ENCODE measurements around the gene FCN3. TPM values are rescaled to one million over a fixed set of nuclear protein-coding genes. Genes with fewer than 3 reads are reported as not detected.

Gene FCN3
- total and polyA plus RNA-seq, 9 donors, result 0.20 to 1.7 (median 0.53) TPM; not detected in 2

DNA sequence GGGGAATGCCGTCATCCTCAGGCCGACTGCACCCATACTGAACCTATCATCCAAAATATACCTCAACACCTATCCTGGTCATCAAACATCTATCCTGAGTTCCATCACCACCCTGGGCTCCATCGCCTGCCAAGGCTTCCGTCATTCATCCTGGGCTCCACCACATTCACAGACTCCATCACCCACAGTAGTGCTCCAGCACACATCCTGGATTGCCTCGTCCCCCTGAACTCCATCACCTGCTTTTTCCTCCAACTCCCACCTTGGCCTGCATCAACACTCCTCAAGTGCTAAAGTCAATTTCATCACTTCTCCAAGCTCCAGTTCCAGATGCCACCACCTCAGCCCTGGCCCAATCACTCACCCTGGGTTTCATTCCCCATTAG, 15.7 kb downstream of the FCN3 start:
- DNase-seq, result no peak
- Histone ChIP-seq H3K4me1 (ENCODE audit: control insufficient read depth, insufficient read depth, low read length) (peaks cover 22% of the 10 kb centered on the region), H3K36me3 (ENCODE audit: control insufficient read depth, insufficient read depth, low read length) (peaks cover 36% of the 10 kb centered on the region), H3K4me3 (ENCODE audit: low read length) (no peak overlapping the region), H3K9me3 (replicated peaks; ENCODE audit: control insufficient read depth, low read depth, low read length) (no peaks in the 10 kb centered on the region), H3K27ac (ENCODE audit: low read length) (no peak overlapping the region), H3K27me3 (ENCODE audit: control insufficient read depth, insufficient read depth, low read length) (peaks cover 21% of the 10 kb centered on the region)
- WGBS (ENCODE audit: insufficient coverage), result over 99% methylated on average over 5 of the region's 5 CpGs

DNA sequence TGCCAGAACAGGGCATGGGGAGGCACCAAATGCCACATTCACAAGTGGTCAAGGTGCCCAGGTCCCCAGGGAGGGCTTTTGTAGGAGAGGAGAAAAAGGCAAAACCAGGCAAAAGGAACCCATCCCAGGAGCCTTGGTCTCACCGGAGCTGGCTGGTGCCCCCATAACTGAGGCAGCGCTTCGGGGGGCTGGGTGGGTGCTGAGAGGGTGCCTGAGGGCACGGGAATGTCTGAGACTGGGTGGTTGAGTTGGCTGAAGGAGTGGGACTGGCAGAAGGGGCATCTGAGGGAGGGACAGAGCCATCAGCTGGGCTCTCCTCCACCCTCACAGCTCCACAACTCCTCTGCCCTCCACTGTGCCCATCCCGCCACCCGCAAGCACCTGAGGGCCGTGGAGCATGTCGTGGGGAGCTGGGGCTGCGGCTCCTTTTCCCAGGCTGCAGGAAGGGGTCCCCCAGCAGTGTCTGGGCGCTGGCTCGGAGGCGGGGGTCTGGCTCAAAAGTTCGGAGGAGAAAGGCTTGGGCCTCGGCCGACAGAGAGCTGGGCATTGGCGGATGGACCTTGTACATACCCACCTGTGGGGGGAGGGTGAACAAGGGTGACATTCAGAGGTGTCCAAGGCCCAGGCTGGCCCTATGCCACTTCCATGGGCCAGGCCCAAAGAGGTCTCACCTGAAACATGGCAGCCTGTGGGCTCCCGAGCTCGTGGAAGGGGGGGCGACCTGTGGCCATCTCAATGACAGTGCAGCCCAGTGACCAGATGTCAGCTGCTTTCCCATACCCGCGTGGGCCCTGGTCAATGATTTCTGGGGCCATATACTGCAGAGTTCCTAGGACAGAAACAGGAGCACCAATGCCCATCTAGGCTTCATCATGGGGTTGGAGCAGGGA, 16.3 kb downstream of the FCN3 start:
- no peaks in the 10 kb centered on the region for H3K9me3 ChIP-seq (replicated peaks; ENCODE audit: control insufficient read depth, low read depth, low read length)
- no peak overlapping the region for H3K4me3 ChIP-seq (ENCODE audit: low read length)
- WGBS (ENCODE audit: insufficient coverage), result 89% methylated on average over 13 of the region's 21 CpGs
- DNase-seq, result no peak
- peaks cover 30% of the 10 kb centered on the region for H3K36me3 ChIP-seq (ENCODE audit: control insufficient read depth, insufficient read depth, low read length)
- H3K4me1 ChIP-seq (ENCODE audit: control insufficient read depth, insufficient read depth, low read length), result peaks cover 22% of the 10 kb centered on the region
- peaks cover 21% of the 10 kb centered on the region for H3K27me3 ChIP-seq (ENCODE audit: control insufficient read depth, insufficient read depth, low read length)
- no peak overlapping the region for H3K27ac ChIP-seq (ENCODE audit: low read length)

GRCh38 chr1:27357281-27358037, 17.2 kb downstream of the FCN3 start:
- H3K4me3 ChIP-seq (ENCODE audit: low read length), result peak overlapping the region; percentile 13
- 23% methylated on average over 38 of the region's 40 CpGs for WGBS (ENCODE audit: insufficient coverage)
- peak; percentile 76 for DNase-seq

GRCh38 chr1:27356619-27357280, 17.9 kb downstream of the FCN3 start:
- Histone ChIP-seq H3K4me1 (ENCODE audit: control insufficient read depth, insufficient read depth, low read length) (peaks cover 22% of the 10 kb centered on the region), H3K4me3 (ENCODE audit: low read length) (no peak overlapping the region), H3K9me3 (replicated peaks; ENCODE audit: control insufficient read depth, low read depth, low read length) (no peaks in the 10 kb centered on the region), H3K27ac (ENCODE audit: low read length) (no peak overlapping the region), H3K36me3 (ENCODE audit: control insufficient read depth, insufficient read depth, low read length) (peaks cover 19% of the 10 kb centered on the region), H3K27me3 (ENCODE audit: control insufficient read depth, insufficient read depth, low read length) (peaks cover 21% of the 10 kb centered on the region)
- DNase-seq, result no peak
- WGBS (ENCODE audit: insufficient coverage), result 63% methylated on average over 34 of the region's 37 CpGs

More at GRCh38 chr1:27357281-27358037, 17.2 kb downstream of the FCN3 start:
- Histone ChIP-seq H3K36me3 (ENCODE audit: control insufficient read depth, insufficient read depth, low read length) (peaks cover 22% of the 10 kb centered on the region), H3K9me3 (replicated peaks; ENCODE audit: control insufficient read depth, low read depth, low read length) (no peaks in the 10 kb centered on the region), H3K4me1 (ENCODE audit: control insufficient read depth, insufficient read depth, low read length) (peaks cover 22% of the 10 kb centered on the region), H3K27me3 (ENCODE audit: control insufficient read depth, insufficient read depth, low read length) (peaks cover 21% of the 10 kb centered on the region), H3K27ac (ENCODE audit: low read length) (no peak overlapping the region)

DNA sequence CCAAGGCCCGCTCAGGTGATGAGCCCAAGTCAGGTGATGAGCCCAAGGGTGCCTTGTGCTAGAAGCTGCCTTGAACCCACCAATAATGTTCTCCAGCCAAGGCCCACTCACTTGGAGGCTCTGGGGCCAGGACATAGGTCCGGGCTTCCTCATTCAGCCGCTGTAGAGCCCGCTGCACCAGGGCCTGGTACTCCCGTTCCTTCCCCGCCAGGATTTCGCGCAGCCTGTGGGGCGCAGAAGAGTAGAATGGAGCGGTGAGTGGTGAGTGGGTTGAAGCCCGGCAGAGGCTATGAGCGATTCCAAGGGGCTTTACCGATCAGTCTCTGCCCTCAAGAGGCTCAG, 18.4 kb downstream of the FCN3 start:
- no peak overlapping the region for H3K4me3 ChIP-seq (ENCODE audit: low read length)
- no peak overlapping the region for H3K27ac ChIP-seq (ENCODE audit: low read length)
- DNase-seq, result no peak
- H3K9me3 ChIP-seq (replicated peaks; ENCODE audit: control insufficient read depth, low read depth, low read length), result no peaks in the 10 kb centered on the region
- 84% methylated on average over 13 of the region's 13 CpGs for WGBS (ENCODE audit: insufficient coverage)
- peaks cover 24% of the 10 kb centered on the region for H3K4me1 ChIP-seq (ENCODE audit: control insufficient read depth, insufficient read depth, low read length)
- peaks cover 14% of the 10 kb centered on the region for H3K36me3 ChIP-seq (ENCODE audit: control insufficient read depth, insufficient read depth, low read length)
- peaks cover 26% of the 10 kb centered on the region for H3K27me3 ChIP-seq (ENCODE audit: control insufficient read depth, insufficient read depth, low read length)

DNA sequence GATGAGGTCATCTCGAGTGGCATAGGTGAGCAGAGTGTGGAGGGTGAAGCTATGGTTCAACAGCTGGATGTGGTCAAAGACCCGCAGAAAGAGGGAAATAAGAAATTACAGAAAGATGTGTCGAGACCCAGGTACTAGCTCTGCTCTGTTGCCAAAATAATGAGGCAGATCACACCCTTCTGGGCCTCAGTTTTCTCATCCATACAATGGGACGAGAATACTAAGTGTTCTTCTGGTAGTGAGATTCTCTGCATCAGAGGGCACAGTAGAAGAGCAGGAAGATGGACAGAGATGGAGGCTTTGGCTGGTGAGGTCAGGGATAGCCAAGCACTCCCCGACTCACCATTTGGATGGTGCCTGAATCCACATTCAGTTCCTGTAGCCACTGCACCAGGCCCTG, 18.9 kb downstream of the FCN3 start:
- WGBS (ENCODE audit: insufficient coverage), result 84% methylated on average over 4 of the region's 5 CpGs
- peaks cover 29% of the 10 kb centered on the region for H3K4me1 ChIP-seq (ENCODE audit: control insufficient read depth, insufficient read depth, low read length)
- H3K9me3 ChIP-seq (replicated peaks; ENCODE audit: control insufficient read depth, low read depth, low read length), result no peaks in the 10 kb centered on the region
- no peak overlapping the region for H3K27ac ChIP-seq (ENCODE audit: low read length)
- no peak overlapping the region for H3K4me3 ChIP-seq (ENCODE audit: low read length)
- H3K27me3 ChIP-seq (ENCODE audit: control insufficient read depth, insufficient read depth, low read length), result peaks cover 31% of the 10 kb centered on the region
- DNase-seq, result no peak
- peaks cover 14% of the 10 kb centered on the region for H3K36me3 ChIP-seq (ENCODE audit: control insufficient read depth, insufficient read depth, low read length)

DNA sequence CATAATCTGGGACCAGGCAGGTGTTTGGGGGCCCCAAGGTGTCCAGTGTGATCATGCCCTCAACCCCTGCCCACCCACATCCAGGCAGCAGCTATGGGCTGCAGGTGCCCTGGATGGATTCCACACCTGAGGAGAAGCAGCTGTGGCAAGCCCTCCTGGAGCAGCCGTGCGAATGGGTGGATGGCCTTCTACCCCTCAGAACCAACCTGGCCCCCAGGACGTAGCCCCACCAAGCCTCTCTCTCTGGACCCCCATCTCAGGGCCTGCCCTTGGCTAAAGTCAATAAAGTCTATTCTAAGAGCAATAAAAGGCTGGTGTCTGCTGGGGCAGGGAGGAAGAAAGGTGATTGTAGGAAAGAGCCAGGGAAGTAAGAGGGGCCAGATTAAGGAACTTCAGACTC, 21.0 kb downstream of the FCN3 start:
- H3K4me1 ChIP-seq (ENCODE audit: control insufficient read depth, insufficient read depth, low read length), result peaks cover 33% of the 10 kb centered on the region
- peaks cover 38% of the 10 kb centered on the region for H3K27me3 ChIP-seq (ENCODE audit: control insufficient read depth, insufficient read depth, low read length)
- H3K27ac ChIP-seq (ENCODE audit: low read length), result no peak overlapping the region
- H3K9me3 ChIP-seq (replicated peaks; ENCODE audit: control insufficient read depth, low read depth, low read length), result no peaks in the 10 kb centered on the region
- H3K36me3 ChIP-seq (ENCODE audit: control insufficient read depth, insufficient read depth, low read length), result peaks cover 14% of the 10 kb centered on the region
- DNase-seq, result no peak
- WGBS (ENCODE audit: insufficient coverage), result 64% methylated on average over 2 of the region's 3 CpGs
- no peak overlapping the region for H3K4me3 ChIP-seq (ENCODE audit: low read length)

- Histone ChIP-seq H3K4me1 (ENCODE audit: control insufficient read depth, insufficient read depth, low read length) (peaks cover 33% of the 10 kb centered on the region), H3K4me3 (ENCODE audit: low read length) (no peak overlapping the region), H3K36me3 (ENCODE audit: control insufficient read depth, insufficient read depth, low read length) (peaks cover 14% of the 10 kb centered on the region), H3K27ac (ENCODE audit: low read length) (no peak overlapping the region), H3K27me3 (ENCODE audit: control insufficient read depth, insufficient read depth, low read length) (peaks cover 37% of the 10 kb centered on the region), H3K9me3 (replicated peaks; ENCODE audit: control insufficient read depth, low read depth, low read length) (no peaks in the 10 kb centered on the region)
- 83% methylated on average over 13 of the region's 13 CpGs for WGBS (ENCODE audit: insufficient coverage)
- no peak for DNase-seq
Observed at GRCh38 chr1:27353166-27353565, 21.5 kb downstream of the FCN3 start.

- Histone ChIP-seq H3K4me3 (ENCODE audit: low read length) (no peak overlapping the region), H3K36me3 (ENCODE audit: control insufficient read depth, insufficient read depth, low read length) (peaks cover 10% of the 10 kb centered on the region), H3K4me1 (ENCODE audit: control insufficient read depth, insufficient read depth, low read length) (peaks cover 21% of the 10 kb centered on the region), H3K27ac (ENCODE audit: low read length) (no peak overlapping the region), H3K9me3 (replicated peaks; ENCODE audit: control insufficient read depth, low read depth, low read length) (no peaks in the 10 kb centered on the region), H3K27me3 (ENCODE audit: control insufficient read depth, insufficient read depth, low read length) (peaks cover 34% of the 10 kb centered on the region)
- DNase-seq, result no peak
- WGBS (ENCODE audit: insufficient coverage), result 46% methylated on average over 5 of the region's 8 CpGs
Observed at GRCh38 chr1:27351541-27352107, 23.0 kb downstream of the FCN3 start.
